GM21423 (cell line): ENCODE measurements around the gene YY2.
"Not testable (repeated sequence)": the region's sequence is repeated elsewhere in the genome, so short reads cannot be mapped to it uniquely, and the experiment has no call there.

Source experiments
- ATAC-seq: cut with Tn5 transposase; IDR thresholded peaks from one replicate; pipeline ENCODE4 v1.9.1; 2021; ENCODE audit warnings: mild to moderate bottlenecking, moderate library complexity; ENCODE audit not compliant: unreplicated experiment

YY2 gene

DNA sequence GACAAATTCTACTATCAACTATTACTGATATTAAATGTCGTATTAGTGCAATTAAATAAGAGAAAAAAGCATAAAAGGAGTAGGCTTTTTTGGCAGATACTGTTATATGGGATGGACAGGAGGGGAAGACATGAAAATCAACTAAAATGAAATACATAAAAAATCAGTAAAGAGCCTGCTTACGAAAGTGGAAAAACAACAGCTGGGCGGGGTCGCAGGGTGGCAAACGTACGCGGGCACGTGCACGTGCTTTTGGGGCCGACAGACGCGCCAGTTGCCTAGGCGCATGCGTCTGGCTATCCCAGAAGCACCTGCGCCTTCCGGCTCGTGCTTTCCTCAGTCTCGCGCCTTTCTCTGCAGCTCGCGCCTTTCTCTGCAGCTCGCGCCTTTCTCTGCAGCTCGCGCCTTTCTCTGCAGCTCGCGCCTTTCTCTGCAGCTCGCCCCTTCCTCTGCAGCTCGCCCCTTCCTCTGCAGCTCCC, at the start of gene YY2:
YY2 (plus strand) TSS at position 51 of the 479 bp plus-strand sequence. CDS start 498 bp downstream, outside the sequence.
- no peak for ATAC-seq

DNA sequence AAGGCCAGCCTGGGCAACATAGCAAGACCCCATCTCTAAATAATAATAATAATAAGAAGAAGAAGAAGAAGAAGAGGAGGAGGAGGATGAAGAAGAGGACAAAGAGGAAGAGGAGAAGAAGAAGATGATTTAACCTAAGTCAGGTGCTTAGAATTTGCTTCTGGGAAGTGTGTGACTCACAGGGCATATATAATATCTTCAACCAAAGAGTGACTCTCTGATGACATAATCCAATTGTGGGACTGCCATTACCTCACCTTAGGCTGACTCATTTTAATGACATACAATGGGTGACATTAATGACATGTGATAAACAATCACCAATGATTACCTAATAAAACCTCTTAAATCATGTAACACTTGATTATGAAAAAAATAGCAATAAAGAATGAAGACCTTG, 49.1 kb upstream of the YY2 start:
- no peak for ATAC-seq

DNA sequence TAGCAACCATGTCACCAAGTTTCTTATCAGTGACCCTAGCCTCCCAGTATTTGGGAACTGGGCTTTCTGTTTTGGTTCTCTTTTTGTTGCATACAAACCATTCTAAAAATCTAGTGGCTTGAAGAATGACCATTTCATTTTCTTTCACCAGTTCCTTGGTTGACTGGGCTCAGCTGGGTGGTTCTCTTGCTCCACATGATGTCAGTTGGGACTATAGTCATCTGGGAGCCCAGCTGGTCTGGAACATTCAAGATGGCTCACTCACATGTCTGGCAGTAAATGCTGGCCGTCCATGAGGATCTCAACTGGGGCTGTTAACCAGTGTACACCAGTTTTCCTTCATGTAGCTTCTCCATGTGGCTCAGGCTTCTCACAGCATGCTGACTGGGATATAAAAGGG, 44.0 kb upstream of the YY2 start:
- no peak for ATAC-seq

DNA sequence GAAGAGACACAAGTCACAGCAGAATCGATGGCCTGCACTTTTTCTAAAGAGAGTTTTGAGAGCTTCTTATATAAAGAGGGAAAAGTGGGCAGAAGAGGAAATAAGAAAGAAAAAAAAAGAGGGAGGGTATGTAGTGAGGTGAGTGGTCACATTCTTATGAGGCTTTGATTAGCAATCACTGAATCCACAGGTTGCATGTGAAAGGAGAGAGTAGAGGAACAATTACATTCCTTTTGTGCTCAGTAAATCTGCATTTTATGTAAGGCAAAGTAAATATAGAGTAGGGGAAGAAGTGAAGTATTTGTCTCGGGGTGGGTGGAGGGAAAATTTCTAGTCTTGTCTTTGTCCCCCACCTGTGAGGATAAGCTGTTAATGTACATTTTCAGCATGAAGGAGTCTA, 43.2 kb upstream of the YY2 start:
- no peak for ATAC-seq

DNA sequence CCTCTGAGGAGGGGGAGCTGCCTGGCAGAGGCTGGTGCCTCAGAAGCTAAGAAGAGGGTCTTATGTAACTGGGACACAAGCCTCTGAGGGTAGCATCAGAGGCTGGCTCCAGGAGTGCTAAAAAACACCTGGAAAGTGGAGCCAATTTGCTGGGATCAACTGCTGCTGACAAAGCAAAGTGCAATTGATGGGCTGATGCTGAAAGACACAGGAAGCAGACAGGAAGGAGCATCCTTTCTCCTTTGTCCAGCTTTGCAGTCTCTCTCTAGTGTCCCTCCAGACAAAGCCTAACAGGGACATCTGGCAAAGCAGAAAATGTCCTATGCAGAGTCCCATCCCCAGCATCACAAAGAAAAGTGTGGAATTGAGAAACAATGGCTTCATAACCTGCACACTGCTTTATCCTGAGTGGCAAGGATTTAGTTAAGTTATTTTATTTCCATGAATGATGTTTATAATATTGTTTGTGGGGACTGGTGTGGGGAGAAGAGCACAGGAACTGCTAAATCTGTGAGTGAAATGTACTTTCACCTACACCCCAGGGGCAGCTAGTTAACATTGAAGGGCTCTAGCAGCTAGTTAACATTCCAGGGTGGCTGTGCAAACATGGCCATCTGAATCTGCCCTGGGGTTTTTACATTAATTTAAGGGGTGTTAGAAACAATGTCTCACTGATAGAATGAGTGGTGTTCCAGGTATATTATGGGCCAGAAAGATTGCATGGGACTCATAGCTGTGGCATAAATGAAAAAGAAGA, 42.0 kb upstream of the YY2 start:
- no peak for ATAC-seq

DNA sequence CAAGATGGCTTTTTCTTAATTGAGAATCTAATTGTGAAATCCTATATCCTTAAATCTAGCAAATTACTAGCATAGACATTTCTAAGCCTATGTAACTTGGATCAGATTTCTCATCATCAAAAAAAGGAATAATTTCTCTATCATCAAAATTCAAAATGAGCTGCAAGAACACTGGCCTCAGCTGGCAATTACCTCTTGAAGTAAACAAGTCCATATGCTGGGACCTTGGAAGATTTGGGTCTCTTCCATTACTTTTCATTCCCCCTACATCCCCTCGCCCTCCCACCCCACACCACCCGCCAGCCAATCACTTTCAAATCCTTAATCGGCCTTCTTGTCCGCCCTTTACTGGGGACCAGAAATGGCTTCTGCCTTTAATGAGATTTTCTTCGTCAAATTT, 39.7 kb upstream of the YY2 start:
- ATAC-seq = no peak

DNA sequence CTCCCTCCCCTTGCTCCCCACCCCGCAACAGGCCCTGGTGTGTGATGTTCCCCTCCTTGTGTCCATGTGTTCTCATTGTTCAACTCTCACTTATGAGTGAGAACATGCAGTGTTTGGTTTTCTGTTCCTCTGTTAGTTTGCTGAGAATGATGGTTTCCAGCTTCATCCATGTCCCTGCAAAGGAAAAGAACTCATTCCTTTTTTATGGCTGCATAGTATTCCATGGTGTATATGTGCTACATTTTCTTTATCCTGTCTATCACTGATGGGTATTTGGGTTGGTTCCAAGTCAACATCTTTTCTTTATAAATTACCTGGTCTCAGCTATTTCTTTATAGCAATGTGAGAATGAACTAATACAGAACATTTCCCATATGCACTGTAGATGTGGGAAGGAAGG, 35.6 kb upstream of the YY2 start:
- ATAC-seq = not testable (repeated sequence)

DNA sequence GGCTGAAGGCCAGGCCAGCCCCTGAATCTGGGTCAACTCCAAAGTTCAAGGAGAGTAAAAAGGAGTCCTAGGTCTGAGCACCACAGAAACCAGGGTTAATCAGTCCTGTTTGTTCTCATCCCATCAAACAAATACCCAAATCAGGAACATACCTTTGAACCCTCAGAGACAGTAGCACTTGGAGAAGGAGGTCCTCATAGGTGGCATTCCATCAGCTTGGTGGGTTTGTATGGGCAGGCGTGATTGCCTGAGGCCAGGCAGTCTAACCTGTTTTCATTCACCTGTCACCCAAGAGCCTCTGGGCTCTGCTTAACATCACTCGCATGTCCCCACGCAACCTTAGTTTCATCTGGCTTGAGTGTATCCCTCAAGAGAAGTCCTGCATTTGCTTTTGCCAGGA, 33.9 kb upstream of the YY2 start:
- ATAC-seq = no peak

DNA sequence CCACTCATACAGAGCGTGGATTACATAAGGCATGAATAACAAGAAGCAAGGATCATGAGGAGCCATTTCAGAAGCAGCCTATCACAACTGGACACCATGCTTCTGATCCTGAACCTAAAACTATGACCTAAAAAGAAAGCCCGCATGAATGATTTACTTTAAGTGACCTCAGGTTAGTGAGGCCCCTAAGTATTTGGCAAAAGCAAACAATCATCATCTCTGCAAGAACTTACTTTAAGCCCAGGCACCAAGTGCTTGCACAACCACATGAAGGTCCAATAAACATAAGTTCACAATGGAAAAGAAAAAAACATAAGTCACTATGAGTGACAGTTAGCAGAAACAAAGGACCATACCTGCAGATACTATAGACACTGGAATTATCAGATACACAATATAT, 24.3 kb upstream of the YY2 start:
- no peak for ATAC-seq

DNA sequence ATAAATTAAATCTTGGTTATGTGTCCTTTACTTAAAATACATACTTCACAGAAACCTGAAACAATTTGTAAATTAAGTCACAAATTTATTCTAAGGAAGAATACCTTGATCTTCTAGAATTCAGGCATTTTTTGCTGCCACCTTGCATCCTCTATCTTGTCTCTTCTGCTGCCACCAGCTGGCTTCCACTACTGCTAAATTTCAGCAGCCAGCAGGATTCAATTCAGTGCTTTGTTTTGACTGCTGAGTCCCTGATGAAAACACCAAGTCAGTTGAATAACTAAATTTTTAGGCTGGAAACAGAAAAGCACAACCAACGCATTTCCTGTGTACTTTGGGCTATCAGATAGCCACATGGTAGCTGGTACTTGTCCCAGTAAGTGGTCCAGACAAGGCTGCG, 18.7 kb upstream of the YY2 start:
- ATAC-seq = no peak

DNA sequence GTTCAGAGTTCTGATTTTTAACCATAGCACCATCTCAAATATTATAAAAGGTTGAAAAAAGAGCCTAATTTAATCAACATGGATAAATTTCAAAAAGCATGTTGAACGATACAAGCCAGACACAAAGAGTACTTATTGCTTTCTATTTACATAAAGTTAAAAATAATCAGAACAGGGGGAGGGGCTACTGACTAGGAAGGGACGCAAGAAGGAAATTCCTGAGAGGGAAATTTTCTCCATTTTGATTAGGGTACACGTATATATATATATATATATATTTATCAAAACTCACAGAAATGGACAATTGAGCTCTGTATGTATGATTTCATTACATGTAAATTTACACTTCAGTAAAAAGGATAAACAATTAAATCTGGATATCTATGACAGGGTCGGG, 16.9 kb upstream of the YY2 start:
- ATAC-seq = no peak

DNA sequence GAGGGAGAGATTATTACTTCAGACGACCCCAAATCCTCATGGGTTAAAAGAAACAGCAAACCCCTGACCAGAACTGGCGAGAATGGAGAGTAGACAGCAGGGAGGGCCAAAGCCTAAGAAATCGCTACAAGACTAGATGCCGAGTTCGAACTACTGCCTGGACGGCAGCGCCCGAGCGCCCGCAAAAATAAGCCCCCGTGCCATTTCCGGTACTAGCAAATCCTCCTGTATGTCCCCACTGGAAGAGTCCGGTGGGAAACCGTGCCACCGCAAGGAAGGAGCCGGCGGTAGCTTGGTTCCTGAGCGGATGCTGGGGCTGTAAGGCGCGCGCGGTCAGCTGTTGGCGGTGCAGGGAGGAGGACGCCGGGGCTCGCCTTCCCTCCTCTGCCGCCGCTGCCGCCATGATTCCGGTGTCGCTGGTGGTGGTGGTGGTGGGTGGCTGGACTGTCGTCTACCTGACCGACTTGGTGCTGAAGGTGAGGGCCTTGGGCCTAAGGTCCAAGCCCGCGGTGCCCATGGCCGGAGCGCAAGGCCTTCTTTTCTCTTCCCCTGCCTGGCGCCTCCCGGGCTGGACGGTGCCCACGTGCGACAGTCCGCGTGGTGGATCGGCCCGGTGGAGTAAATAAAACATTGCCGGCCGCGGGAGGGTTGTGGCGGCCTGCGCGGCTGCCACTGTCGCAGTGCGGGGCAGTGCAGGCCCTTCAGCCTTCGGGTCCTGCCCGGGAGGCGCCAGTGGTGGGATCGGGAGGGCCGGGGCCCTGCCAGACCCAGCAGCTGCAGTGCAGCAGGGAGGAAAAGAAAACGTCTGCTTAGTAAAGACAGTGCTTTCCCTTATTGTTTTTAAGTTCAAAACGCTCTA, 16.2 kb upstream of the YY2 start, which contains the start of gene MBTPS2:
MBTPS2 (plus strand) TSS at position 284 of the 859 bp plus-strand sequence; CDS start at position 402, 118 bp downstream.
- peak; percentile 87 for ATAC-seq

DNA sequence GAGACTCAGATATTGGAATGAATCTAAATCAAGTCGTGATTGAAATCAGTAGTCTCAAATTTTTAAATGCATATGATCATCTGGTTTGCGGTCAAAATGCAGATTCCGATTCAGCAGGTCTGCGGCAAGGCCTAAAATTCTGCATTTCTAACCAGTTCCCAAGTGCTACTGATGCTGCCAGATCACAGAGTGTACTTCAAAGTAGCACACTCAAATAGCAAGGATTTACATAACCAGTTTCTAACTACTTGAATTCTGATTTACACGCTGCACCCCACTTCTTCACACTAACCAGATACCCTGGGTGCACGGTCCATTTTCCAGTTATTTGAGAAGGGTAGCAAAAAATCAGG, 15.6 kb upstream of the YY2 start:
- no peak for ATAC-seq

DNA sequence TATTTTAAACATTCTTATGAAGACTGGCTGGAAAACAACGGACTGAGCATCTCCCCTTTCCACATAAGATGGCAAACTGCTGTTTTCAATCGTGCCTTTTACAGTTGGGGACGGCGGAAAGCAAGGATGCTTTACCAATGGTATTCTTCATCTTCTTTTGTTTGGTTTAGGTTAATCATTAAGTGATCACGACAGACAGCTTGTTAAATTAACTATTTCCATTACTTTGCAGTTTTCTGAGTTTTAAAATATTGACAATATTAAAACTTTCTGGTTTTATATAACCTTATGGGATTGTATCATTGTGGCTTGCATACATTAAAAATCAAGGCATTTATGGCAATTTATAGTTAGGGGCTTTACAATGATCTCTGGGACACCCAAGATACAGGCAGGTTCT, 12.6 kb upstream of the YY2 start:
- no peak for ATAC-seq

DNA sequence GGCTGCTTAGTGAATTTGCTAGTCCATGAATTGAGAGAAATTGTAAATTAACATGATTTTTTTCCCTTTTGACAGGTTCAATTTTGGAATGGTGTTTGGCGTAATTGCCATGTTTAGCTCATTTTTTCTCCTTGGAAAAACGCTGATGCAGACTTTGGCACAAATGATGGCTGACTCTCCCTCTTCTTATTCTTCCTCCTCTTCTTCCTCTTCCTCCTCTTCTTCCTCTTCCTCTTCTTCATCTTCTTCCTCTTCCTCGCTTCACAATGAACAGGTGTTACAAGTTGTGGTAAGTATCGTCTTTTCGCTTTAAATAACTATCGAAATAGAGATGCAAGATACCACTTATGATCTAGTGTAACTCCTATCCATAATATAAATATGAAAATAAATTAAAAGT, 10.7 kb upstream of the YY2 start:
- ATAC-seq = no peak

DNA sequence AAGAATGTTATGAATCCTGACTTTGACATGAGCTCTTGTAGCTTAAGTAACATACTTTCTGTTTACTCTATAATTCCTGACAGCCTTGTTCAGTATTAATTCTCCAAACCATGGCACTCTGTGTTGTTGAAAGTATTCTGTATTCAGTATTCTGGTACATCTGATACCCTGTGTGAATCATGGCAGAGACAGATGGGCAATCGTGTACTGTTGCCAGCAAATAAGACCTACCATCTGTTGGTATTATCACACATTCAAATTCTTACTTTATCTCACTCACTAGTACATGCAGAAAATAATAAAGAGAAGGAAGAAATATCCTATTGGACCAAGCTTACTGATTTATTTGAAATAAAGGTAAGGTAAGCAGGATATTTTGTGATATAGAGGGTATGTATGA, 8.4 kb upstream of the YY2 start:
- ATAC-seq = no peak

DNA sequence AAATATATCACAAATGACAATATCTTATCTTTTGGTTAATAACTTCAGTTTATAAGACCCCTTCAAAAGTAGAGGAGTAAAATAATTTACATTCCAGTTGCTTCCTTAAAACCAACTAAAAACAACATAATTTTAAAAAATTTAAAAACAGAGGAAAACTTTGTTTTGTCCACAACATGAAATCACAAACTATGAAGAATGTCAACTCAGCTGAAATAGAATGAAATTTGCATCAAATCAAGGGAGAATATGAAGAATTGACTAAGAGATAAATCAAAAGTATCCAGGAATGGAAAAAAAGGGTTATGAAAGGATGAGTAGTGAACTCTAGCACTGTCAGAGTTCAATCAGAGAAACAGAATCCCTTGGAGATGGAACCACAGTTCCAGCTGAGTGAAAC, 2.2 kb upstream of the YY2 start:
- ATAC-seq = no peak

DNA sequence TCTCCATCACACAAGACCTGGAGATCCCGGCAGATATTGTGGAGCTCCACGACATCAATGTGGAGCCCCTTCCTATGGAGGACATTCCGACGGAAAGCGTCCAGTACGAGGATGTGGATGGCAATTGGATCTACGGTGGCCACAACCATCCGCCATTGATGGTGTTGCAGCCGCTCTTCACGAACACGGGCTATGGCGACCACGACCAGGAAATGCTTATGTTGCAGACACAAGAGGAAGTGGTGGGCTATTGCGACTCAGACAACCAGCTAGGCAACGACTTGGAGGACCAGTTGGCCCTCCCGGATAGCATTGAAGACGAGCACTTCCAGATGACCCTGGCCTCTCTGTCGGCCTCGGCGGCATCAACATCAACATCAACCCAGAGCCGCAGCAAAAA, 717 bp downstream of the YY2 start:
- no peak for ATAC-seq

DNA sequence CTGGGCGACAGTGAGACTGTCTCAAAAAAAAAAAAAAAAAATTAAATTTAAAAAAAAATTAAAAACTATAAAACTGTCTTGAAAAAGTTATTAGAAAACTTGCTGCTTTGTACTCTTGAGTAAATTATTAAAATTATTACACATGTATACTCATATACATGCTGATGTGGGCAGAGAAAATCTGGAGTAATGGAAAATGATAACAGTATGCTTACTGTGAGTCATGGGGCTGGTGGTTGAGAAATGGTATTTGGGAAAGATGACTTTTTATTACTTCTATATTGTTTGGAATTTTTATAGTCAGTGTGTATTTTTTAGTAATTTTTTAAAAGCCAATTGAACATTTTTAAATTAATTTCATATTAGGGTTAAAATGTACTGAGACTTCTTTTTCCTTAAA, 7.5 kb downstream of the YY2 start:
- ATAC-seq = no peak

DNA sequence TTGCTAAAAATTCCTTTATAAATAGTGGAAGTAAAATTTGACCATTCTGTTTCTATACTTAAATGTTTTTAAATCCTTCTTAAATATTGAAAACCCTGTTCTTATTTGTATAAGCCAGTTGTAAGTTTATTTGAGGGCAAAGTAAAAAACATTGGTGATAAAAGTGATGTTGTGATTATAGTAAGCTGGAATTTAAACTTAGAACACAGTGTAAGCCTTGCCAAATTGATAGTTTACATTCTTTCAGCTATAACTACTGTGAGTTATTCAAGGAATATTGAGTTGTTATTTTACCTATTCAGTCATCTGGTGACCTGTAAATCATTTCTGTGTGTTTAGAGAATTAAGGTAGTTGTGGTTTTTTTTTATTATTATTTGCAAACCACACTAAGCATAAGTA, 9.6 kb downstream of the YY2 start:
- no peak for ATAC-seq

DNA sequence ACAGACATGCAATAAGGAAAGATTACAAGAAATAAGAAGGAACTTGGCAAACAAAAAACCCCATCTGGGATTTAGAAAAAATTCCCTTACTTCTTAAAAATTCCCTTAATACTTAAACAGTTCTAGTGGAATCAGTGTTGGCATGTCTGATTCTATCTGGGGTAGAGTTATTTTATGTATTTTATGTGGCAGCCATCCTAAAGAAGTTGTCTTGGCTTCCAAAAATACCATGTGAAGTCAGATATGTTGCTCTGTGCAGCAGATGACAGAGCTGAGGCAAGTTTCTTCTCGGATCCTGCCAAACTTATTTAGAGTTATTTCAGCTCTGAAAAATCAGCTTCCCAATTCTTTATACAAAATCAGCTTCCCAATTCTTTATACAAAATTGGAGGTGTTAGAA, 14.7 kb downstream of the YY2 start:
- ATAC-seq = no peak

DNA sequence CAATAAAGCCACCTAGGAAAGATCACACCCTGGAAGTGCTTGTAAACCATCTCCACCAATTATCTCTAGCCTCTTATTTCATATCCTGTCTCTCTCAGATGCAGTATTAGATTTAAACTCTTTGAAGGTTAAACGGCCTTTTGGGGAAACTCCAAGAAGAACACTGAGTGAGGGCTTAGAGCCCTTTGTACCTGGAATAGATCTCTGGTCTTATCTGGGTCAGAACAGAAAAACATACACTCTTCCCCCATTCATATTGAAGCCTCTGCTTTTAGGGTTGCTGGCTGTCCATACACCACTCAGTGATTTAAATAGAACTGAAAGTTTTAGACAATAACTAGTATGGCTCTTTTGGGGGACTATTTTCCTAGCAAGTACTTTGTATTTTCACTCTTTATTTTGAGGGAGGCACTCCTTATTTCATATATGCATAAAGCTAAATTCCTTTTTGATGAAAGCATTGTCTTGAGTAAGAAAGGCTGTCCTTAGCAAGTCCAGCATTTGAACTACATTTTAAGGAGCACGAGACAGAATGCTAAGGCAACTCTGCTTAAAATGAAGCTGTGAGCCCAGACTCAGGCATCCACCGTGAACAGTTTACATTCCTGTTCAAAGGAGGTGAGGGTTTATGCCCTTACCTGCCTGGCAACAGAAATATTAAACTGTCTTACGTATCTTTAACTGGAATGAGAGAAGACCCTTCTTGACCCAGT, 17.4 kb downstream of the YY2 start:
- no peak for ATAC-seq
